ENCODE results near the gene LRRC72.

Gene LRRC72

GRCh38 chr7:16598015-16598414, 71.4 kb downstream of the LRRC72 start:
- DNase-seq: no peak
- H3K27me3 ChIP-seq (replicated peaks): no peaks in the 10 kb centered on the region
- no peak overlapping the region for H3K27ac ChIP-seq
- in situ Hi-C loops (cut with HindIII; ENCODE audit: low pct_ligation_motif_present, low sequenced_read_pairs): no loop called here
- TF ChIP-seq, protein P1, sequence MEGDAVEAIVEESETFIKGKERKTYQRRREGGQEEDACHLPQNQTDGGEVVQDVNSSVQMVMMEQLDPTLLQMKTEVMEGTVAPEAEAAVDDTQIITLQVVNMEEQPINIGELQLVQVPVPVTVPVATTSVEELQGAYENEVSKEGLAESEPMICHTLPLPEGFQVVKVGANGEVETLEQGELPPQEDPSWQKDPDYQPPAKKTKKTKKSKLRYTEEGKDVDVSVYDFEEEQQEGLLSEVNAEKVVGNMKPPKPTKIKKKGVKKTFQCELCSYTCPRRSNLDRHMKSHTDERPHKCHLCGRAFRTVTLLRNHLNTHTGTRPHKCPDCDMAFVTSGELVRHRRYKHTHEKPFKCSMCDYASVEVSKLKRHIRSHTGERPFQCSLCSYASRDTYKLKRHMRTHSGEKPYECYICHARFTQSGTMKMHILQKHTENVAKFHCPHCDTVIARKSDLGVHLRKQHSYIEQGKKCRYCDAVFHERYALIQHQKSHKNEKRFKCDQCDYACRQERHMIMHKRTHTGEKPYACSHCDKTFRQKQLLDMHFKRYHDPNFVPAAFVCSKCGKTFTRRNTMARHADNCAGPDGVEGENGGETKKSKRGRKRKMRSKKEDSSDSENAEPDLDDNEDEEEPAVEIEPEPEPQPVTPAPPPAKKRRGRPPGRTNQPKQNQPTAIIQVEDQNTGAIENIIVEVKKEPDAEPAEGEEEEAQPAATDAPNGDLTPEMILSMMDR (IDR thresholded peaks at IDR 0.05; ENCODE audit: low read depth, low read length, missing control alignments): no peak
- no peak overlapping the region for H3K4me3 ChIP-seq (ENCODE audit: low read depth, low read length)
- H3K36me3 ChIP-seq (replicated peaks): peaks cover 11% of the 10 kb centered on the region

DNA sequence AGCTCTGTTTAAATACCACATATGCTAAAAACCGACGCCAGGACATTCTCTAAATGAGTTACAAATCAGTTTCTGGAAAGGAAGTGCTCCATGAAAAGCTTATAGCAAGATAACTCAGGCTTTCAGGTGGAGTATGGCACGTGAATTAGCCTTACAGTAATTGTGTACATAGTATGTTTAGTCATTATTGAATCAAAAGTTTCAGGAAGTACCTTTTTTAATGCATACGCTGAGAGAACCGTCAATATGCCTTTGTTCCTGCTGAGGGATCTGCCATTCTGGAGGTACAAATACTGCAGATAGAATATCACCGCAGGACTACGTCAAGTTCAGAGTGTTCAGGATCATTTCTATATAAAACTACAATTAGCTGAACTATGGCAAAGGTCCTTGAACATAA, 73.2 kb downstream of the LRRC72 start:
- no peak overlapping the region for H3K27ac ChIP-seq
- no peak for DNase-seq
- no peaks in the 10 kb centered on the region for H3K27me3 ChIP-seq (replicated peaks)
- H3K36me3 ChIP-seq (replicated peaks): peaks cover 21% of the 10 kb centered on the region
- TF ChIP-seq, protein P1 (IDR thresholded peaks at IDR 0.05; ENCODE audit: low read depth, low read length, missing control alignments): no peak
- in situ Hi-C loops (cut with HindIII; ENCODE audit: low pct_ligation_motif_present, low sequenced_read_pairs): no loop called here
- no peak overlapping the region for H3K4me3 ChIP-seq (ENCODE audit: low read depth, low read length)

- Histone ChIP-seq H3K36me3 (replicated peaks) (peaks cover 28% of the 10 kb centered on the region), H3K27me3 (replicated peaks) (no peaks in the 10 kb centered on the region), H3K27ac (no peak overlapping the region), H3K4me3 (ENCODE audit: low read depth, low read length) (no peak overlapping the region)
- in situ Hi-C loops (cut with HindIII; ENCODE audit: low pct_ligation_motif_present, low sequenced_read_pairs): no loop called here
- no peak for DNase-seq
- TF ChIP-seq, protein P1 (IDR thresholded peaks at IDR 0.05; ENCODE audit: low read depth, low read length, missing control alignments): no peak
Observed at GRCh38 chr7:16603633-16604032, 77.0 kb downstream of the LRRC72 start.

GRCh38 chr7:16604054-16604453, 77.4 kb downstream of the LRRC72 start:
- DNase-seq: no peak
- no peak overlapping the region for H3K4me3 ChIP-seq (ENCODE audit: low read depth, low read length)
- H3K36me3 ChIP-seq (replicated peaks): peaks cover 28% of the 10 kb centered on the region
- TF ChIP-seq, protein P1 (IDR thresholded peaks at IDR 0.05; ENCODE audit: low read depth, low read length, missing control alignments): peak; percentile 24
- H3K27me3 ChIP-seq (replicated peaks): no peaks in the 10 kb centered on the region
- H3K27ac ChIP-seq: no peak overlapping the region
- in situ Hi-C loops (cut with HindIII; ENCODE audit: low pct_ligation_motif_present, low sequenced_read_pairs): no loop called here

DNA sequence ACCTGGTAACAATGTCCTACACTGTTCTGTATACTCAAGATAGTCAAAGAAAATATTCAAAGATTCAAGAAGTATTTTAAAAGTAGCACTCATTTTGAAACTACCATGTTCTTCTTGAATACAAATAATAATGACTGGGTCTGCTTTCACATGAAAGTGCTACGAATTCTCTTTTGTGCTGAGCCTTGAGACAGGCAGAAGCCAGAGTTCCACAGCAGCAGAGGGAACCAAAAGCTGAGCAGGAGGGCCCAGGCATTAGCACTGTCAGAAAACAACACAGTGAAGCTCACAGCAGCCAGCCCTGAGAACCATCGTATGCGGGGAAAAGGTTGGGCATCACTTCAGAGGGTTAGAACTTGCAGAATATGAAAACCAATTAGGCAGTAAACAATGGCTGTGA, 80.1 kb downstream of the LRRC72 start:
- in situ Hi-C loops (cut with HindIII; ENCODE audit: low pct_ligation_motif_present, low sequenced_read_pairs): no loop called here
- no peak overlapping the region for H3K27ac ChIP-seq
- peaks cover 32% of the 10 kb centered on the region for H3K36me3 ChIP-seq (replicated peaks)
- TF ChIP-seq, protein P1 (IDR thresholded peaks at IDR 0.05; ENCODE audit: low read depth, low read length, missing control alignments): no peak
- H3K27me3 ChIP-seq (replicated peaks): no peaks in the 10 kb centered on the region
- H3K4me3 ChIP-seq (ENCODE audit: low read depth, low read length): no peak overlapping the region
- DNase-seq: no peak

DNA sequence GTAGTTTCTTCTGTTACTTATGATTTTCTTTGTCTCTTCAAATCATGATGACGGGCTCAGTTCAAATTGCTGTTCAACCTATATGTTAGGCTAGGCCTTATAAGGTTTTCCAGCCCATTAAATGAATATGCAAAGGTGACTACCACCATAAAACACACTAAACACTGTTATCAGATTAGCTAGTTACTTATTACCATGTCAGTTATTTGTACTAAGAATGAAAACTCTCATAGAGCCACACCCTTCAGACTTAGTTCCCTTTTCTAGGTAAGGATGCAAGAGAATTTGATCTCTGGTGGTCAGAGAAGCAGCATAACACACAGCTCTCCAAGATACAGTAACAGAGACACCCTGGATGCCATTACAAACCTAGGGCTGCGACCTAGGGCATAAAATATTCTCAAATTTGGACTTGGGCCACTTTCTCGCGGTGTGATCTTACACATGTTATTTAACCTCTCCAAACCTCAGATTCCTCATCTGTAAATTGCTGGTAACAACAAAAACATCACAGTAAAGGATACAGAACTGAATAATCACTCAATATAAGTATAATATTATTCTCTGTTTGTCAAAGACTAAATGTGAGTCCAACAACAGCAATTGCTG, 83.3 kb downstream of the LRRC72 start:
- in situ Hi-C loops (cut with HindIII; ENCODE audit: low pct_ligation_motif_present, low sequenced_read_pairs): no loop called here
- no peak overlapping the region for H3K27ac ChIP-seq
- no peaks in the 10 kb centered on the region for H3K27me3 ChIP-seq (replicated peaks)
- peaks cover 18% of the 10 kb centered on the region for H3K36me3 ChIP-seq (replicated peaks)
- no peak overlapping the region for H3K4me3 ChIP-seq (ENCODE audit: low read depth, low read length)
- TF ChIP-seq, protein P1 (IDR thresholded peaks at IDR 0.05; ENCODE audit: low read depth, low read length, missing control alignments): no peak
- no peak for DNase-seq
